ENCODE data around the gene GOLPH3. TPM values are rescaled to one million over a fixed set of nuclear protein-coding genes. Genes with fewer than 3 reads are reported as not detected.
A peak's percentile ranks its signal among the peaks of the same experiment; 100 is the strongest.
"Not testable (repeated sequence)": the region's sequence is repeated elsewhere in the genome, so short reads cannot be mapped to it uniquely, and the experiment has no call there.

The GOLPH3 gene
- total RNA-seq, 1 donor from 2014 or later = 49.6 TPM

GRCh38 chr5:32135086-32135485, 39.0 kb downstream of the GOLPH3 start:
- DNase-seq = no peak

GRCh38 chr5:32132757-32133156, 41.4 kb downstream of the GOLPH3 start:
- DNase-seq = no peak

DNA sequence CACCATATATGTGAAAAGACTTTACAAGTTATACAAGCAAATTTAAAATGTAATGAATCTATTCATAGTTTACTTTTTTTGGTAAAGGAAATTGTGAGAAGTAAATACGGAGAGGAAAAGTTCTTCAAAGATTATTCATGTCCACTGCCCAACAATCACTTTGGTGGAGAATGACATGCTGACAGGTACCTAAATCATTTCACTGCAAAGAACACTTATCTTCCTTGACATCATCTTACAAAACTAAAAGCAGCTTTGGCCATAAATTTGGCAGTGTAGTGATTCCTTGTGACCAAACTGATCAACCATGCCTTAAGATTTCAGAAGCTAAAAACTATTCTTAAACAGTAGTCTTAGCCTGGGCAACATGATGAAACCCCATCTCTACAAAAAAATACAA, 42.5 kb downstream of the GOLPH3 start:
- DNase-seq = no peak

DNA sequence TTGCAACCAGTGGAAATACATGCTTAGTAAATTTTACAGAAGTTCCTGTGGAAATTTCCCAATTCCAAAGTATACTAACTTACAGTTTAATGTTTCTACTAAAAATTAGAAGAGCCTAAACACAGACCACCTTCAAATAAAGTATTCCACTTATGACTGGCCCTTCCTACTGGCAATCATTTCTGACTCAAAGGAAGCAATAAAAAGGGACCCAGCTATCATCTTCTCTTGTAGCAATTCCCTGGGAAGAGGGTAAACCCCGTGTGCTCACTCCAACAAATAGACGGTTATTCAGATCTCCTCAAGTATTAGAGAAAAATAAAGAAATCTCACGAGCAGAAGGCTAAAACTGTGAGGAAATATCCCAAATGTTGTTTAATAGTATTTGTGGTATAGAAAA, 43.3 kb downstream of the GOLPH3 start:
- DNase-seq = no peak

- no peak for DNase-seq
These were observed 45.0 kb downstream of the GOLPH3 start for GRCh38 chr5:32129074-32129598.

DNA sequence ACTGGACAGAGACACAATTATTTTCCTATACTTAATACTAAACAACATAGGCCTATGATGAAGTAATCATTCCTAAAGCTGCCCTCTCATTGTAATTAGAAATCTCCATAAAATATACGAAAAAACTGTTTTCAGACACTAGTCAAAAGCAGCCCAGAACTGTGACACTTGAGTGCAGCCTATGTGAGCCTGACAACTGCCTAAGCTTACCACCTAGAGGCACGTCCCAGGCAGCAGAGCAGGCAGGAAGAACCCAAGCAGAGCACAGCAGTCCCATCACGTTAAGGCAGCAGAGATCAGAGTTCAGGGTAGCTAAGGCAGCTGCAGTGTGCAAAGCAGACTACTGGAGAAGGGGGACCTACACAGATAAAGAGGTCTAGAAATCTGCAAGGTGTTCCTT, 46.4 kb downstream of the GOLPH3 start:
- no peak for DNase-seq

GRCh38 chr5:32126691-32127090, 47.4 kb downstream of the GOLPH3 start:
- peak; percentile 26 for DNase-seq

DNA sequence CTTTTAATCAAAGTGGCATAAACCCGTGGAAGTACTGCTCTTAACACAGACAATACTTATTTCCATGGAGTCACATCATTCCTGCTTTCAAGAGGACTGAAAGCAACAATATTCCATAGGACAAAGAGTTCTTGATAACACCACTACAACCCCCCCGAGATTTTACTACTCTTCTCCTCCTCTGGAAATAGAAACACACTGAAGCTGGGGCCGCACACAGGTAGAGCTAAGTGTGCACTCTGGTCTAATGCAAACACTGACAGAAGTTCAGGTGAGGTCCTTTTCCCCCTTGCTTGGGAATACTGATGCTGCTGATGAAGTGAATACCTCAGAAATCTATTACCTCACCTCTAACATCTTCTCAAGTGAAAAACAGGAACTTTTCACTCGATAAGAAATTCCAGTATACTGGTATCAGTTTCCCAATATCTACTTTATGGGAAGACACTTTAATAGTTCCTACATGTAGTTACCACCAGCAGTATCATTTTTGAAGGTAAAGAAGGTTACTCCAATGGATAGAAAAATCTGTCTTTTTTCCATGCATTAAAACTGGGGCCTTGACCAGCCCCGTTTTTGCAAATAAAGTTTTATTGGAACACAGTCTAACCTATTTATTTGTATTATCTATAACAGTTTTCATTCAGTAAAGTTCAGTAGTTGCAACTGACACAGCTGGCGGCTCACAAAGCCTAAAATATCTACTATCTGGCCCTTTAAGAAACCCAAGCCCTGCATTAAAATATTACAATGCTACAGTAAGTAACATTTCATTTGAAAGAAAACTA, 50.0 kb downstream of the GOLPH3 start:
- DNase-seq = no peak

- DNase-seq = no peak
These were observed 50.9 kb downstream of the GOLPH3 start for GRCh38 chr5:32123058-32123805.

- DNase-seq = not testable (repeated sequence)
These were observed 55.2 kb downstream of the GOLPH3 start for GRCh38 chr5:32118922-32119321.

- no peak for DNase-seq
These were observed 57.4 kb downstream of the GOLPH3 start for GRCh38 chr5:32116574-32117313.

GRCh38 chr5:32115985-32116384, 58.1 kb downstream of the GOLPH3 start:
- DNase-seq = no peak

DNA sequence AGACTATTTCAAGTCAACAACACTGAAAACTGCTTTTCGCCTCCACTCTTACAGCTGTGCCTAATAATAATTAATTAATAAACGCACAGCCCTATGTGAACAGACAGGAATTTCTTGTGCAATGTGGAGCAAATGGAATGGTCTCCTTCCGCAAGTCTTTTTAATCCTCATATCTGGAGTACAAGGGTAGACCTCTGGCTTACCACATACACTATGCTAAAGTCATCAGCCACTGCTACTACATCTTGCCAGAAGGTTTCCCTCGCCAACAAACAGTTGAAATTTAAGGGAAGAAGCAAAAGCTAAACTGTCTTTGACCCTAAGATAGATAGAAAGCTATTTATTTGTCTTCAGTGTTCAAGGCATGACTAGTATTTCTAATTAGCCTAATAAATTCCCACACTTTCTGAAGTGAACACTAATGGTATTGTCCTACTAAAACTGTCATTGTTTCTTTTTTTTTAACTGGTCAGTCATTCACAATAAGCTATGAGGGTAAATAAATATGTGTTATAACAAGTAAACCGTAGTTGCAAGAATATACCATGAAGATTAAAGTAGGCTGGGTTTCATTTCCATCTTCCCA, 63.9 kb downstream of the GOLPH3 start:
- DNase-seq = no peak

DNA sequence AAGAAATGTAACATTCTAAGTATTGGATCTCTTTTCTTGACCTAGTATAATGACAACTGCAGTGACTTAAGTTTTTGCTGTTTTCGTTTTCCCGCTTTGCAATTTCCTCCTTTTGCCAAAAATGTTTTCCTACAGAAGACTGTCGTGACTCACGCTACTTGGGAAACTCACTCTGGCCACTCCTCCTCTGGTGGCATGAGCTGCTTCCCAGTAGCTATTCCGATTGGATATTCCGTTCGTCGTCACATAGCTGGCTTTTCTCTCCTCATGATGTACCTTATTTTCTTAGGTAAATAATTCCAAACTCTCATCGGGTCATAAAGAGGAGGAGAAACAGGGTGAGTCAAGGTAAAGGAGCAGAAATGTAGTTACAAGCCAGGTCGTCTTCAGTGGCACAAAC, 64.9 kb downstream of the GOLPH3 start:
- no peak for DNase-seq

GRCh38 chr5:32108167-32108566, 66.0 kb downstream of the GOLPH3 start:
- no peak for DNase-seq

- DNase-seq = no peak
These were observed 66.8 kb downstream of the GOLPH3 start for GRCh38 chr5:32107291-32107690.

DNA sequence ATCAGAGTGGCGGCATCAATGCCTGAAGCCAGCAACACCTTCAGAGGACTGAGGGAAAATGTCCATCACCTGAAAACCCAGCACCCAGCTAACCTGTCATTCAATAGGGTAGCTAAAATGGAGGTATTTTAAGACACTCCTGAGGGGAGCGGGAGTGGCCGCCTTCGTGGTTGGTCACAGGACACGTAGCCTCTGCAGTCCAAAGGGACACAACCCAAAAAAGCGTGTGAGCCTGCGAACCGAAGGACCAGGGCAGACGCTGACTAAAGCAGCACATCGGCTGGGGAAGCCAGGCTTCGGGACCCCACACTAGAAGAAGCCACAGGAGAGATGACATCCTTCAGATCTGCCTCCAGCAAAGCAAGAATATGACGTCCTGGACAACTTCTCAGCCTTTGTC, 70.6 kb downstream of the GOLPH3 start:
- DNase-seq = no peak

DNA sequence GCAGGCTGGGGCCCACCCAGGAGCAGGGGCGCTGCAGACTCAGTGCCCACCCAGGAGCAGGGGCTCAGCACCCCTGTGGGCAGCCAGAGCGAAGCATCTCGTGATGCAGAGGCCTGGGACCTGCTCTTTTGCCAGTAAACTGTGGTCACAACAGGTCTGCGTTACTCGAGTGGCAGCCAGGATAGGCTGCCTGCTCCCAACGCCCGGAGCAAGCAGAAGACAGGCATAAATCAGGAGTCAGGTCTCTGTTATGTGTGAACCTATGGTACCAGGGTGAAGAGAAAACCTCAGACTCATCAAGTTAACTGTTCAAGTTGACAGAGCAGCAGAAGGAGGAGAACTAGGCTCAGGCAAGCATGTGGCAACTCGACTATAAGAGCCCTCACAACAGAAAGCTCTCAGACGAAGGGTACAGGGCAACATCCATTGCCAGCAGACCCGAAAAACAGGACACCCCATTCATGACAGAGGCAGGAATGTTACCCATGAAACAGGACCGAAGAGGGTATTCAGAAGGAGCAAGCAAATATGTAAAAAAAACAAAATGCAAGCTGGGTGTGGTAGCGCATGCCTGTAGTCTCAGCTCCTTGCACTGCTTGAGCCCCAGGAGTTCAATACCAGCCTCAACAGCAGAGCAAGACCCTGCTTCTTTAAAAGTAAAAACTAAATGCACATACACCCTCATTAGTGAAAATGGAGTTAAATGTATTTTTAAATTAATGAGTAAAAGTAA, 71.7 kb downstream of the GOLPH3 start:
- no peak for DNase-seq

GRCh38 chr5:32100691-32101302, 73.3 kb downstream of the GOLPH3 start:
- DNase-seq = no peak

- peak; percentile 64 for DNase-seq
These were observed 73.9 kb downstream of the GOLPH3 start for GRCh38 chr5:32100230-32100629.

DNA sequence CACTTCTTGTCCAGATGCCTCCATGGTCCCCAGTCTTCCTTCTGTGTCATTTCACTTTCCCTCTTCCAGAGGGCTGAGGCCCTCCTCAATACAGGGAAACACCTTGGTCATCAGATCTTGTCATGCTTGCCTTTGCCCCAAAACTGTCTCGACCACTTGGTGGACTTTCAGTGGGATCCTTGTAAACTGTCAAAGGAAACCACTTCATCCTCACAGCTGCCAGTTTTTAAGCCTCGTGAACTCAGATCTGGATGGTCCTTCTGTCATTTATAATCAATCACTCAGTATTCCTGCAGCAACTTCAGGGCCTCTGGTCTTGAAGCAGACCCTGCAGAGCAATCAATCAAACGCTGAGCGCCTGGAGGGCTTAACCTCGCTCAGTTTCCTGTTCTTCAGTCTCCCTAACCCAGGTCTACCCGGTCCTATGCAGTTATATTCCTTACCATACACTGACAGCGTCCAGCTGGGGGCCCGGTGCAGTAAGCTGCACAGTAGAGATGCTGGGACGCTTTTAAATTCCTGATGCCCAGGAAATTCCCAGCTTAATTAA, 74.6 kb downstream of the GOLPH3 start:
- DNase-seq = no peak
